ENCODE measurements around the gene IGF2.
"Not testable (repeated sequence)": the region's sequence is repeated elsewhere in the genome, so short reads cannot be mapped to it uniquely, and the experiment has no call there.

Gene IGF2

DNA sequence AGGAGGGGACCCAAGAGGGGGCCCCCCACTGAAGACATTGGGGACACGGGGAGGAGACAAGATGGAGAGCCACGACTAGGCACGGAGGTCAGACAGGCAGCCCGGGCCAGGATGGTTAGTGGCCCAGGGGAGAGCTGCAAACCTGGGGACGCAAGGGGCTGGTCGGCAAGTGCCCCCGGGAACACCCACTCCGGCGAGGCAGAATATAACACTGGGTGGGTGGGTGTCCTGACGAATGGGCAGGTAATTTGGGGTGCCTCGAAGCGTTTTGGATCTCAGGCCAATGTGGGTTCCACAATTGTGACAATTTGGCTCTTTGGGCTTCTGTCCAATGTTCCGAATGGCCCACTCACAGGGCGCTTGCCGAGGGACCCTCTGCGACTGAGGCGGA lies 9.9 kb downstream of the IGF2 start:
- in situ Hi-C loops (cut with HindIII; ENCODE audit: low sequenced_read_pairs): no loop called here

DNA sequence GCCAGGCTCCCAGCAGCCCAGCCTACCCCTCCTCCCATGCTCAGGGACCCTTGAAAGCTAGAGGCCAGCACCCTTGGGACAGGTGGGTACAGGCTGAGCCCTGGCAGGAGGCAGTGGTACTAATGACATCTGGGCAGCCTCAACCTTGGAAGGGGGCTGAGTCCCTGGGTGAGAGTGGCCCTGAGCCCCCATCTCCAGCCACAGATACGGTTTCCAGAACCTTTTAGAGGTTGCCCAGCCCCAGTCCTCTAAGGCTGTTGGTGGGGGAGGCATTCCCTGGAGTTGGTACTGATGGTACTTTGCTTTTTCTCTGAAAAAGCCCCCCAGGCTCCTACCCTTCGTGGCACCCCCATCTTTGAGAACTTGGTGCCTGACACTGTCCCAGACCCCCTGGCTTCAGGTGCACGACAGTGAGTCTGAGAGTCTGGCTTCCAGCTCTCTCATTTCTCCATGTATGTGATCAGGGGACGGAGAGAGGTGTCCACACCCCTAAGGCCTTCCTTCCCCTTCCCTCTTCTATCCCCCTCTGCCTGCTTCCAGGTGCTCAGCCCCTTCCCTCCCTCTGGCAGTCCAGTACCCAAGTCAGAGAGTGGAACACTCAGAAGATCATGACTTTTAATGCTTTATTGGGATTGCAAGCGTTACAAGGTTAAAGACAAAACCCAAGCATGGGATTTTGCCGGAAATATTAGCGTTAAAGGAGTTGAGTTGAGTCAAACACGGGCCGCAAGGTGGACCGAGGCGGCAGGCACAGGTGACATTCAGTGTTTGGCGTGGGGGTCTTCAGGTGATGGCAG lies 10.5 kb downstream of the IGF2 start:
- in situ Hi-C loops (cut with HindIII; ENCODE audit: low sequenced_read_pairs): no loop called here

DNA sequence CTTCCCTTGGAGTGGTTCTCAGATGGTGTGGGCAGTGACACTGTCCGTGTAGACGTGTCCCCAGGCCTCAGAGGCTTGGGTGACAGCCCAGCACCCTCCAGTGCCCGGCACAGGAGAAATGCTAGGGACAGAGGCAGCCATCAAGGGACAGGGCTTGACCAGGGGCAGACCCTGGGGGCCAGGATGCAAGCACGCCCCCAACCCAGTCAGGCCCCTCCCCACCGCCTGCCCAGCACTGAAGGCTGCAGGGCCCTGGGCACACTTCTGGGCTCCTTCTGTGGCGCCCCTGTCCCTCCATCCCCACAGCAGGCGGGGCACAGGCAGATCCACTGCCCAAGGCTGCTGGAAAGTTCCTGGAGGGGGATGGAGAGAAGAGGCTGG lies 11.1 kb downstream of the IGF2 start:
- in situ Hi-C loops (cut with HindIII; ENCODE audit: low sequenced_read_pairs): no loop called here

DNA sequence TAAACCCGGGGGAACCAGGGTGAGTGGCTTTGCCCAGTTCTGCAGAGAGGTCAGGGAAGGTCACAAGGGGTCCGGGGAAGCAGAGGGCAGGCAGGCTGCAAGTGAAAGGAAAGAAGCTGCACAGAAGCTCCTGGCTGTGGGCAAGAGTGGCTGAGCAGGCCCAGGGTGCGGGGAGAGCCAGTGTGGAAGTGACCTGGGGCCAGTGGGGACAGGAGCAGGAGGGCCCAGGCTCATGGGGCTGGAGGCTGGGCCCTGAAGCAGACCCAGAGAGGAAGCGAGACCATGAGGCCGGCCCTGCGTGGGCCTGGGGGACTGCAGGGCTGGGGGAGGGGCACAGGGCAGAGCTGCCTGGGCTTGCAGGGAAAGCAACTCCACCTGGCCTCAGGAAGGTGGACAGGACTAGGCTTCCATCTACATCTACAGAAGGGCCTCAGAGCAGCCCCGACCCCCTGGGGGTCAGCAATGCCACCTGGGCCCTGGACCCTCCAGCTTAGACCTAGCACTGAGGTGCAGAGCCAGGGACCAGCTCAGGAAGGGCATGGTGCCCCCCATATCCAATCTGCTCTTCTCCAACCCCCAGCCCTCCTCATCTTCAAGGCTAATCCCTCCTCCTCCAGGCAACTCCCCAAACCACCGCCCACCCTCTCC lies 11.6 kb downstream of the IGF2 start:
- in situ Hi-C loops (cut with HindIII; ENCODE audit: low sequenced_read_pairs): no loop called here

DNA sequence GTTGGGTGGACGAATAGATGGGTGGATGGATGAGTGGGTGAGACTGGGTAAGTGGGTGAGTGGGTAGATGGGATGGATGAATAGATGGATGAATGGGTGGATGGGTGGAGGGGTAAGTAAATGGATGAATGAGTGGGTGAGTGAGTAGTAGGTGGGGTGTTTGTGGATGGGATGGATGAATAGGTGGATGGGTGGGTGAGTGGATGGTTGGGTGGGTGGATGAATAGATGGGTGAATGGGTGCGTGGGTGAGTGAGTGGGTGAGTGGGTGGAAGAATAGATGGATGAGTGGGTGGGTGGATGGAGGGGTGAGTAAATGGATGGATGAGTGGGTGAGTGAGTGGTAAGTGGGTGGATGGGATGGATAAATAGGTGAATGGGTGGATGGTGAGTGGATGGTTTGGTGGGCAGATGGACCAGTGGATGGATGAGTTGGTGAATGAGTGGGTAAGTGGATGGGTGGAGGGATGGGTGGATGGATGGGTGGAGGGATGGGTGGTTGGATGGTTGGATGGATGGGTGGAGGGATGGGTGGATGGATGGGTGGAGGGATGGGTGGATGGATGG lies 12.6 kb downstream of the IGF2 start:
- in situ Hi-C loops (cut with HindIII; ENCODE audit: low sequenced_read_pairs): no loop called here

DNA sequence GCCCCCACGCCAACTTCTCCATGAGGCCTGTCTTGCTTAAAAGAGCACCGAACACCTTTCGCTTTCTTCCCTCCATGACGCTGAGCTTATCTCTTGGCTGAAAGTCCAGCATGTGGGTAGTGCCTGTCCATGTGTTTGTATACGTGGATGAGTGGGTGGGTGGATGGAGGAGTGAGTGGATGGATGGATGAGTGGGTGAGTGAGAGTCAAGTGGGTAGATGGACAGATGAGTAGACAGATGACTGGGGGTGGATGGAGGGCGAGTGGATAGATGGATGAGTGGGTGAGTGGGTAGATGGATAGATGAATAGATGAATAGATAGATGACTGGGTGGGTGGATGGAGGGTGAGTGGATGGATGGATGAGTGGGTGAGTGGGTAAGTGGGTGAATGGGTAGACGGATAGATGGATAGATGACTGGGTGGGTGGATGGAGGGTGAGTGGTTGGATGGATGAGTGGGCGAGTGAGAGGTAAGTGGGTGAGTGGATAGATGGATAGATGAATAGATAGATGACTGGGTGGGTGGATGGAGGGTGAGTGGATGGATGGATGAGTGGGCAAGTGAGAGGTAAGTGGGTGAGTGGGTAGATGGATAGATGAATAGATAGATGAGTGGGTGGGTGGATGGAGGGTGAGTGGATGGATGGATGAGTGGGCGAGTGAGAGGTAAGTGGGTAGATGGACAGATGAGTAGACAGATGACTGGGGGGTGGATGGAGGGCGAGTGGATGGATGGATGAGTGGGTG lies 14.3 kb downstream of the IGF2 start:
- in situ Hi-C loops (cut with HindIII; ENCODE audit: low sequenced_read_pairs): not testable (repeated sequence)

DNA sequence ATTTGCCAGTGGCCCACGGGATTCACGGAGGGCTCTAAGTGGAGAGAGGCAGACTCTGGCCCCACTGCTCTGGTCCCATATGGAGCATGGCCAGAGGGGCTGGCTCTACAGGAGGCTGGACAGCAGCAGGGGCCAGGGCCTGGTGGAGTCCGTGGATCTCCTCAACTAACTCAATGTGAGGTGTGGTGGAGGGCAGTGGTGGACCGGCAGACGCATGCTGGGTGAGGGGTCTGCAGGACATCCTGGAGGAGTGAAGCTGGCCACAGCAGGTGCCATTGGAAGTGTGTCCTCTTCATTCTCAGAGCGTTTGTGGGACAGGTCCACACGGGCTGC lies 15.6 kb downstream of the IGF2 start:
- in situ Hi-C loops (cut with HindIII; ENCODE audit: low sequenced_read_pairs): no loop called here

DNA sequence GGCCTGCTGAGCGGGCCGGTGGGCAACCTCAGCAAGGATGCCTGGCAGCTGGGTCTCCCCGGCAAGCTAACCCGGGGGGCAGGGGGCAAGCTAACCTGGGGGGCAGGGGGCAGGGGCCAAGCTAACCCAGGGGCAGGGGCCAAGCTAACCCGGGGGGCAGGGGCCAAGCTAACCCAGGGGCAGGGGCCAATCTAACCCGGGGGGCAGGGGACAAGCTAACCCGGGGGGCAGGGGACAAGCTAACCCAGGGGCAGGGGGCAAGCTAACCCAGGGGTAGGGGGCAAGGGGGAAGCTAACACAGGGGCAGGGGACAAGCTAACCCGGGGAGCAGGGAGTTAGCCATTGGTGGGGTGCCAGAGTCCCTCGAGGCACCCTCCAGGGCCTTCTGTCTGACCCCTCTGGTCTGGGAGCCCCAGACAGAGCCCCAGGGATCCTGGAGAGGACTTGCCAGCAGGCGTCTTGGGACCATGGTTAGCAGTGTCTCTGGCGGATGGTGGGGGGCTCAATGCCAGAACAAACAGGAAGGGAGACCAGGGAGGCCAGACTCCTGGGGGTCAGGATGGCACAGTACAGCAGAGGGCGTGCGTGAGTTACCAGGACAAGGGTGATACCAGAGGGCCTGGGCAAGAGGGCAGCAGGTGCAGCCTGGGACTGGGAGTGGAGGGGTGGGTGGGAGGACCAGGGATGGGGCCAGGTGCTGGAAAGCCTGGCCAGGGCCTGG lies 16.1 kb downstream of the IGF2 start:
- in situ Hi-C loops (cut with HindIII; ENCODE audit: low sequenced_read_pairs): no loop called here

DNA sequence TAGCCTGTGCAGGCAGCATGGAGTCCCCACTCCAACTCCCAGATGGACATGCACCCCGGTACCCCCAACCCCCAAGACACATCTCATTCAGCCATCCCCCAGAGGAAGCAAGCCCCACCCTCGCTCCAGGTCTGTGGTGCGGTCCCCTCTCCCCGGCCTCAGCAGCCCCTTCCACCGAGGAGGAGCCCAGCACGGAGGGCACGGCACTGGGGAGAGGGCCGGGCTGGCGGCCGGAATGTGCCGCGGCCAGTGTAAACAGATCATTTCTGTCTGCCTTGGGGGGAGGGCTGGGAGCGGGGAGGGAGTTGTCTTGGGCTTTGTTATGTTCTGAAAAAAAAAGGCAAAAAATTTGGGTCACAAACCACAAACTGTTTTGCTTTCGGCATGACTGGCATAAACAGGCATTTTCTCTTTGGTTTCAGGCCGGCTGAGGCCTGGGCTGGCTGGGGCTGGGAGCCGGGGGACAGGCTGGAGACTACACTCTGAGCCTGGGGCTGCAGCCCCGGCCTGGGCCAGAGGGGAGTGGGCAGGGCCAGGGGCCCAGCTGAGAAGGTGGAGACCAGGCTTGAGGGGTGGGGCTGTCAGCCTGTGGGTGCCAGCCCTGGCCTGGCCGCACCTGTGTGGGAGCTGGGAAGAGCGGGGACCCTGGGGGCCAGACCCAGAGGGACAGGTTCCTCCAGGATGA lies 16.8 kb downstream of the IGF2 start:
- in situ Hi-C loops (cut with HindIII; ENCODE audit: low sequenced_read_pairs): no loop called here

DNA sequence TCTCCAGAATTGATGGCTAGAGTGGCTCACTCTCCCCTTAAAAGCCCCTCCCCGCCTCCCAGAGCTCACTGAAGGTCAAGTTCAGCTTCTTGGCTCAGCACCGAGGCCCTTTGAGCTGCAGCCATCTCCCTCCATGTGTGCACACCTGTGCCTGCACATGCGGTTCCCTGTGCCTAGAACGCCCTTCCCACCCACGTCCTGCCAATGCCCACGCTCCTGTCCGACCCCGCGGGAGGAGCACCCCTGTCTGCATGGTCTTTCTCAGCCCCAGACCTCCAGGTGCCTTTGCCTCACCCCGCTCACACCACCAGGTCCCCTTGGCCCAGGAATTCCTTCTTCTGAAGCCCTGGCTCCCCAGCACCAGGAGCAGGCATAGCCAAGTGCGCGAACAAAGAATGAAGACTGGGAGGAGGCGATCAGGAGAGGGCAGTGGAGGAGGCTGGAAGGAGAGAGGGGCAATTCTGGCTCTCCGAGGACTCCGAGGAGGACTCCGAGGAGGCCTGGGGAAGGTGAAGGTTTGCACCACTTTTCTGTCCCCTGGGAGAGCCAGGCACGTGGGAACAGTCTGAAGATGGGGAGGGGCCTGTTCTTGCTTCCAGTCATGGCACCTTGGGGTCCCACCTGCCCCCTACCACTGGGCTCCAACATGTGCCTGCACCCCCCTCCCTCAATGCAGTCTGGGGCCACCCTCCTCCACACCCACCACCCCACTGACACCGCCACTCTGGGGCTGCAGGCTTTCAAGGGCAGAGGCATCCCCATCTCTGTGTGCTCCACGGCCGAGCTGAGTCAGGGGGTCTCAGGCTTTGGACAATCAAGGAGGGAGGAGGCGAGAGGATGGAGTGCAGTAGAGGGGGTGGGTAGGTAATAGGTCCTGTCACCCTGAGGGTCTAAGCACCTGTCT lies 17.7 kb downstream of the IGF2 start:
- in situ Hi-C loops (cut with HindIII; ENCODE audit: low sequenced_read_pairs): no loop called here

DNA sequence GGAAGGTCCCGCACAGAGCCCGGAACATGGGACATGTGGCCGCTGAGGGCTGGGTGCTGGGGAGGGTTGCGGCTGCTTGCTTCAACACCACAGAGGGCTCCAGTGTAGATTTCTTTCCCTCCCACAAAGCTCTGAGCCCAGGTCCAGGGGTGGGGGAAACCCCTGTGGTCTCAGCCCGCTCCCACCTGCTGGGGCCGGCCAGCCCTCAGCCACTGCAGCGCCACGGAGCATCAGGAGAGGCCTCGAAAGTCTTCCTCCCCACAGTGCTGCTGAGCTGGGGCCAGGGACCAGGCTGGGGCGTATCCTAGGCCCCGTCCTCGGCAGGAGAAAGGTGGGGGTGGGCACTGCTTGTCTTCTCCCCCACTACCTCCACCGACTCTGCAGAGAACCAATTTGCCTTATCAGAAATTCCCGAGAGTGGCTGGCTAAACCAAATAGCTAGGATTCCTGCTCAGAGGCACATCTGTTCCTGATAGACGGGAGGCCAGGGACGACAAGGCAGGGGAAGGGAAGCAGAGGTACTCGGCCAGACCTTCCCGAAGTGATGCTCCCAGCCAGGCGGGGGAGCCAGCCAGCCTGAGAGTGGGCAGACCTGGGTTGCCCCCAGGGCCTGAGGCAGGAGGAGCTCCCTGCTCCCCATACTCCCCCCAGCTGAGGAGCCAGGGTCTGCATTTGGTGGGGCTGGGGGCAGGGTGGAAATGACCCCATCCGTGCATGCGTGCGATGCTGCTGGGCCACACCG lies 18.7 kb downstream of the IGF2 start:
- in situ Hi-C loops (cut with HindIII; ENCODE audit: low sequenced_read_pairs): no loop called here

DNA sequence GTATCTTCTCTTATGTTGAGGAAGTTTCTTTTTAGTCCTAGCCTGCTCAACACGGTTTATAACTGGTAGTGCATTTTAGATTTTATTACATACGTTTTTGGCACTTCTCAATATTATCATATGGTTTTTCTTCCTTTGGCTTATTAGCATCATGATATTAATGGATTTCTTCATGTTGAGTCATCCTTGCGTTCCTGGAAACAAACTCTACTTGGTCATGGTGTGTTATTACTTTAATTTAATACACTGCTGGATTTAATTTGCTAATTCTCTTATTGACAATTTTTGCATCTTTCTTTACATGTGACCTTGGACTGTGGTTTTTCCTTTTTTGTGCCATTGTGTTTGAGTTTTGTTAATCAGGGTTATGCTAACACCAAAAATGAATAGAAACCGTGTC lies 20.5 kb downstream of the IGF2 start:
- in situ Hi-C loops (cut with HindIII; ENCODE audit: low sequenced_read_pairs): no loop called here

DNA sequence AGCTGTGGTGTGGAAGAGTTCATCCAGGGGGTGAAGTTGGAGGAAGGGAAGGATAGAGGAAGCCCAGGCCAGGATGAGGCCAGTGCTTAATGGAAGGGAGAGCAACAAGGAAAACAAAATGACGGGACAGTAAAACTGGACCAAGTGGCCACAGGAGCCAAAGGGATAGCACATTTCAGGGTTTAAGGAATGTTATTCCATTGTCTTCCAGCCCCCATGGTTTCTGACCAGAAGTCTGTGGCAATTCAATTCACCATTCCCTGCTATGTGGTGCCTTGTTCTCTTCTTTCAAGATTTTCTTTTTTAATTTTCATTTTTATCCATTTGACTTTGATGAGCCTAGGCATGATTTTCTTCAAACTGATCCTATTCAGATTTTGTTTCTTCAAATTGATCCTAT lies 22.5 kb downstream of the IGF2 start:
- in situ Hi-C loops (cut with HindIII; ENCODE audit: low sequenced_read_pairs): no loop called here

DNA sequence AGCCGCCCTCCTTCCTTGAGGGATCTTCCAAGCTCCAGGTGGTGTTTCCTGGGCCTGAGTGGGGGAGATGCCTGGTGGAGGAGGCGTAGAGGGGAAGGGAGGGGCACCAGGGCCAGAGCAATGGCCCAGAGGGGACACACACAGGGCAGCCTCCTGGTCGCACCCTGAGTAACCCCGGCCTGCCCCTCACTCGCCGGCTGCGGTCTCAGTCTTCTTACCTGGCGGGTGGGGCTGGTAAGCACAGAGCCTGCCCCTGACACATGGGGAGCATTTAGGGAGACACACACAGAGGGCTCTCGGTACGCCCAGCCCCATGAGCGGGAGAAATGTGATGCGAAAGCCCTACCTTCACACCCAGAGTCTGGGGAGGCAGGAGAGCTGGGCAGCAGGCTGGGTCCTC lies 23.9 kb downstream of the IGF2 start:
- in situ Hi-C loops (cut with HindIII; ENCODE audit: low sequenced_read_pairs): no loop called here

DNA sequence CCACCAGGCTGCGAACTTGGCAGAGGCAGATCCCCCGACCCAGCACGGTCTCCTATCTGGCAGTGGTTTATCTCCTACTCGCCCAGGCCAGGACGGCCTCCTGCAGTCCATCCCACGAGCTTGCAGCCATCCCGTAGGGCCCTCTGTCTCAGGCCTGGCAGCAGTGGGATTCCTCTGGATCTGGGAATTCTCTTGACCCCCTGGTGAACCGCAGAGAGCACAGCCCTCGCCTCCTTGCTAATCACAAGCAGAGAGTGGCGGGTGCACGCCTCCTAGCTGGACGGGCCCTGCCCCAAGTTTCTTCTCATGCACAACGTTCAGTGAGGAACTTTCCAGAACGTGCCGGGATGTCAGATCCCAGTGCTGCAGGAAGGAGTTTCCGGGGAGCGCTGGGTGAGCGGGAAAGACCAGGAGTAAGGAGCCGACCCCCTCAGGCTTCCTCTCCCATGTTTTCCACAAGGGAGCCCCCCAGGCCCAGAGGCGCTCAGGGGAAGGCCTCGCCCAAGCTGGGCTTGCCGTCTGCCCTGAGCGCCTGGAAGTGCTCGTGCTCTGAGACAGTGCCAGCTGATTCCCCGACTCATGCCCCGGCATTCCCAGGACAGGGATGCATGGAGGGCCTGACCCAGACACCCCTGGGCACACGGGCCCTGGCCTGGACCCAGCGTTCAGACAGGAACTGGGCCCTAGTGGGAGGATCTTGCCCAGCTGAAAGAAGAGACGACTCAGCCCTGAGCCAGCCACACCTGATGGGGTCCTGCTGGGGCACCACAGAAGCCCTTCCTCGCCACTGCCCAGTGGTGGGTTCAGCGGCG lies 24.6 kb downstream of the IGF2 start:
- in situ Hi-C loops (cut with HindIII; ENCODE audit: low sequenced_read_pairs): no loop called here

DNA sequence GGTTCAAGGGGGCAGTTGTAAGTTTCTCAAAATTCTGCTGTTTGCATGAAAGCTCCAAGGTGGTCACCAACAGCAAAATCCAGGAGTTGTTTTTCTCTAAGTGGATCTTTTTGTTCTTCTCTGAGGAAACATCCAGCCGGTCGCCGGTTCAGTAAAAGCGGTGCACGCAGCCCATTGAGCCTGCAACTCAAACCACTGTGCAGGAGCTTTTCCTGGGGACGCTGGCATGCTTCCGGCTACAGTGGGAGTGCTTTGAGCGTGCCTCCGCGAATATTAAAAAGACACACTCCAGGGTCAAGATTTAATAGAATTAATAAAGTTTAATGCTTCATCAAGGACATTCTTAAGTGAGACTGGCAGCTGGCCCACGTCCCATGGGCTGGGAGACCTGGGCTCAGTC lies 25.4 kb downstream of the IGF2 start:
- in situ Hi-C loops (cut with HindIII; ENCODE audit: low sequenced_read_pairs): no loop called here

DNA sequence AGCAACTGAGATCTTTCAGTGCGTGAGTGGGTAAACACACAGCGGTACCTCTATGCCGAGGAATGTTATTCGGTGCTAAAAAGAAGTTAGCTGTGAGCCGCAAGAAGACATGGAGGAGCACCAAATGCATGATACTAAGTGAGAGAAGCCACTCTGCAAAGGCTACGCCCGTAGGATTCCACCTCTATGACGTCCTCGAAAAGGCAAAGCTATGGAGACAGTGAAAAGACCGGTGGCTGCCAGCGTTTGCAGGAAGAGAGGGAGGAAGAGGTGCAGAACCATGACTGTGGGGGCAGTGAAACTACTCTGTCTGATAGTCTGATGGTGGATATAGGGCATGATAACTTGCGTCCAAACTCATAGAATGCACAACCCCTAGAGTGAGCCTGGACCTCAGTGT lies 28.7 kb downstream of the IGF2 start:
- in situ Hi-C loops (cut with HindIII; ENCODE audit: low sequenced_read_pairs): no loop called here

DNA sequence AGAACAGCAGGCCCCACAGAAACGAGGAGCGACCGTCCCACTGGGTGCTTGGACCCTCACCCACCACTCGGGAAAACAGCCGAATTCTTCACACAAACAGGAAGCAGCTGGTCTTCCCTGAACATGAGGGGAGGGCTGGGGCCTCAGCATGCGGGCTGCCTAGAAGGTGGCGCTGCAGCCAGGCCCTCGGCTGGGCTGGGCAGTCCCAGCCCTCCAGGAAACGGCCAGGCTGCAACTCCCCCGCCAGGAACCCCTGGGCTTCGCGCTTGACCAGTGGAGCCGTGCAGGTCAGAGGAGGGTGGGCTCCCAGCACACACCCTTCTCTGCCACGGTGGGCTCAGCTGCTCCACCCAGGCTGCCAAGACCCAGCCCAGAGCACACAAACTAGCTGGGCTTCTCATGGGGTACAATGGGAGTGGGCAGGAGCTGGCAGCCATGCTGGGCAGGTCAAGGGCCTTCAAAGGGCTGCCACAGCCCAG lies 29.6 kb downstream of the IGF2 start:
- in situ Hi-C loops (cut with HindIII; ENCODE audit: low sequenced_read_pairs): no loop called here
